Measurements from ENCODE around the gene HOXD3. TPM values are rescaled to one million over a fixed set of nuclear protein-coding genes. Genes with fewer than 3 reads are reported as not detected.

HOXD3 gene
- total RNA-seq, 2 donors from 2014 or later = not detected

- Mint-ChIP-seq H3K36me3 (ENCODE audit: low read depth) (peaks cover 7% of the 10 kb centered on the region), H3K27ac (no peak overlapping the region), H3K4me3 (no peak overlapping the region), H3K4me1 (peaks cover 8% of the 10 kb centered on the region), H3K9me3 (peaks cover 4% of the 10 kb centered on the region), H3K27me3 (peaks cover 70% of the 10 kb centered on the region)
- ATAC-seq (replicated peaks) = no peak
Measured at GRCh38 chr2:176117162-176117822, 39.8 kb upstream of the HOXD3 start.

- Mint-ChIP-seq H3K36me3 (ENCODE audit: low read depth) (peaks cover 7% of the 10 kb centered on the region), H3K9me3 (peaks cover 4% of the 10 kb centered on the region), H3K4me1 (peaks cover 8% of the 10 kb centered on the region), H3K27ac (no peak overlapping the region), H3K4me3 (no peak overlapping the region), H3K27me3 (peaks cover 66% of the 10 kb centered on the region)
- no peak for ATAC-seq (replicated peaks)
Measured at GRCh38 chr2:176117823-176118371, 39.2 kb upstream of the HOXD3 start.

DNA sequence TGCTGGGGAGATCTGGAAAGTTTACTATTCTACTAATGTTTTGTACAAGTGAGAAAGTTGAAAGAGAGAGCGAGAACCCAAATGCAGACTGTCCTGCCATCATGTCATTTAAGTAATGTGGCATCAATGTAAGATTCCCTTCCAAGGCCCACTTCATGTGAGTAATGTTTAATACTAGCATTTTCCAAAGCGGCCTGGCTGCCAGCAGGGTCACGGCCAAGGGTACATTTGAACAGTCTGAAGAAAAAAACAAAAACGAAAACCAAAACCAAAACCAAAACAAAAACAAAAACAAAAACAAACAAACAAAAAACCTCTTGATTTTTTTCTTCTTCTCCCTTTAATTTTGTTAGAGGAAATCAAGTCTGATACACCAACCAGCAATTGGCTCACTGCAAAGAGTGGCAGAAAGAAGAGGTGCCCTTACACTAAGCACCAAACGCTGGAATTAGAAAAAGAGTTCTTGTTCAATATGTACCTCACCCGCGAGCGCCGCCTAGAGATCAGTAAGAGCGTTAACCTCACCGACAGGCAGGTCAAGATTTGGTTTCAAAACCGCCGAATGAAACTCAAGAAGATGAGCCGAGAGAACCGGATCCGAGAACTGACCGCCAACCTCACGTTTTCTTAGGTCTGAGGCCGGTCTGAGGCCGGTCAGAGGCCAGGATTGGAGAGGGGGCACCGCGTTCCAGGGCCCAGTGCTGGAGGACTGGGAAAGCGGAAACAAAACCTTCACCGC lies 38.3 kb upstream of the HOXD3 start:
- no peak overlapping the region for H3K4me3 Mint-ChIP-seq
- H3K27me3 Mint-ChIP-seq = peaks cover 63% of the 10 kb centered on the region
- H3K9me3 Mint-ChIP-seq = no peaks in the 10 kb centered on the region
- no peak overlapping the region for H3K27ac Mint-ChIP-seq
- no peak for ATAC-seq (replicated peaks)
- H3K4me1 Mint-ChIP-seq = peaks cover 8% of the 10 kb centered on the region
- peaks cover 7% of the 10 kb centered on the region for H3K36me3 Mint-ChIP-seq (ENCODE audit: low read depth)

DNA sequence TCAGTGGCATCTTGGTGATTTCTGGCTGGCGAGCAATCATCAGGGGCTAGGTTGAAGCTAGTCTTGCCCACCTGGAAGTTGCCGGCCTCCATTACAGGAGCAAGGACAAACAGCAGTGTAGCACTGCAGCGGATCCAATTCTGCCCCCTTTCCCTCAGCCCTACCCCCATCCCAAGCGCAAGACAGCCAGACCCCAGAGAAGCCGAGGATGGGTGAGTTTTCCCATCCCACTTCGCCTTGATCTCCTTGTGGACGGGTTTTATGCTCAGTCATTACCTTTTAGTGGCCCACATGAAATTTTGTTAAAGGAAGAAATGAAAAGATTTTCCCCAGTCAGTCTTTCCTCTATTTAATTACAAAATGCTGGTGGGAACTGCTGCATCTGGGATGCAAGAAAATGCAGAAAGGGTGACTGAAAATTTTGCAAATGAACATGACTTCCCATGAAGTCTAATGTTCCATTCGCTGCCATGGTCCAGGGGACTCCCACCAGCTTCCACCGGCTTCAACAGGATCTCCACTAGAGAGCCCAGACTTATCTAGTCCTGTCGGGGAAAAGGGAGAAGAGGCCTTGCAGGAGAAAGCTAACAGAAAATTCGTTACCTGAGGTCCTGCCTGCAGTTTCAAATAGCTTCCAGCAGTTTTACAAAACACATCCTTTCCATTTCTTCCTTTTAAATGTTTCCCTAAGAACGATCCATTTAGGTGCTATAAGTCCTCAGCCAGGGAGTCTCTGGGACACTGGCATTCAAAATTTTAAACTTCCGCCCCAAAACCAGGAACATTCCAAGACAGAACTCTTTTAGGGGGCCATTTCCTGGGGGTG lies 36.5 kb upstream of the HOXD3 start:
- no peak overlapping the region for H3K27ac Mint-ChIP-seq
- H3K4me1 Mint-ChIP-seq = peaks cover 8% of the 10 kb centered on the region
- no peak for ATAC-seq (replicated peaks)
- H3K36me3 Mint-ChIP-seq (ENCODE audit: low read depth) = peaks cover 7% of the 10 kb centered on the region
- peaks cover 69% of the 10 kb centered on the region for H3K27me3 Mint-ChIP-seq
- H3K4me3 Mint-ChIP-seq = no peak overlapping the region
- no peaks in the 10 kb centered on the region for H3K9me3 Mint-ChIP-seq

DNA sequence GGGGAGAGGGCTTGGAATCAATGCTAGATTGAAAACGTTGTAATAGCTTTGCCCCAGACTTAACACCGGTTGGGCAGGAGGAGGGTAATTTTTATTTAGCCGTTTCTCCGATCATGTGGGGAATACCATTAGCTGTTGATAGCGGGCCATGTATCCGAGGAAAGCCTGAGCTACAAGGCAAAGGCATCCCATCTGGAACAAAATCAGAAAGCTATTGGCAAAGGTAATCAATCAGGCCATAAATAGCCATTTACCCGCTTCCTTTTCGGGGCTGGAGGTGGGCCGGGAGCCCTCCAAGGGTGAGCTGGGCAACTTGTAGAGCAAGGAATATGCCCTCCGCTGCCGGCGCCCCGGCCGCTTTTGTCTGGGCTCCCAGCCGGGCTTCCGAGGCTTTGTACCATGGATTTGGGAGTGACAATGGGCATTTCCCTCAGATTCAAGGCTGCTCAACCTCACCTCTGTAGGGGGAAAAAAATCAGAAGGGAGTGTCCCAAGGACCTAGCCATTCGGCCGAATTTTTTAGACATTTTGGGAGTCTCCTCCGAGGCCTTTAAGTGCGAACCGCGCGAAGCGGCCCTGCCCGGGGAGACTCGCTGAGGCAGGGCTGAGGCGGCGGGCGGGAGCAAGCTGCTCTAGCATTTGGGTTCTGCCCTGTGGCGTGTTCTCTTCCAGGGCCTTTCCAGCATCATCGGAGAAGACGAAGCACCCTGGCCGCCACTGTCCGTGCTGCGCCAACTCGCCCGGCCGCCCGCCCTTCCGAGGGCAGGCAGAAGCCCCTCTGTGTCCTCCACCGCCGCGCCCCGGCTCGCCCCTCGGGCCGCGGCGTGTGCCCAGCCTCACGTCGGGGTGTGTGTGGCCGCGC lies 35.7 kb upstream of the HOXD3 start:
- no peak overlapping the region for H3K4me3 Mint-ChIP-seq
- H3K36me3 Mint-ChIP-seq (ENCODE audit: low read depth) = peaks cover 7% of the 10 kb centered on the region
- H3K9me3 Mint-ChIP-seq = no peaks in the 10 kb centered on the region
- ATAC-seq (replicated peaks) = no peak
- peaks cover 72% of the 10 kb centered on the region for H3K27me3 Mint-ChIP-seq
- H3K27ac Mint-ChIP-seq = no peak overlapping the region
- H3K4me1 Mint-ChIP-seq = peaks cover 8% of the 10 kb centered on the region

DNA sequence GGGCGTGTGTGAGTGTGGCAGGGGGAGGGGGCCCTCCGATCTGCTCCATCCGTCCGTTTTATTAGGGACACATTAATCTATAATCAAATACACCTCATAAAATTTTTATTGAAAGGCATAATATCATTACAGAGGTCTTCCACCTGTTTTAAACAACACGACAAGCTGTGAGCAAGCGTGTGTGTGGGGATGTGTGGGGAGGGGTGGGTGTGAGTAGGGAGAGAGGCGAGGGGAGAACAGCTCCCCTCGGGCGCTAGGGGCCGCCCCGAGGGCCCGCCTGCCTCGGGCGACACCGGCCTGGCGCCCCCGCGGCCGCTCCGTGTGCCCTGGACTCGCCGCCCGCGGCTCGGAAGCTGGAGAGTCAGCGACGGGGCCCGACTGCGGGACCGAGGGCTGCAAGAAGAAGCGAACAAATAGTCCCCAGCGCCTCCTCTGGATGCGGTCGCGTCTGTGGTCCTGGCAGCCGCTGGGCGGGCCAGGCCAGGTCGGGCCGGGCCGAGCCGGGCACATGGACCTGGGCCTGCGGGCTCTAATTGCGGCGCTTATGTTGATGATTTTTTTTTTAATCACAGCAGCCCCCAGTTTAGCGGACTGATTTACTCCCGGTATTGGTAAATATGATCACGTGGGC lies 34.9 kb upstream of the HOXD3 start:
- Mint-ChIP-seq H3K9me3 (no peaks in the 10 kb centered on the region), H3K27me3 (peaks cover 69% of the 10 kb centered on the region), H3K27ac (no peak overlapping the region), H3K36me3 (ENCODE audit: low read depth) (peaks cover 7% of the 10 kb centered on the region), H3K4me1 (peaks cover 8% of the 10 kb centered on the region), H3K4me3 (no peak overlapping the region)
- ATAC-seq (replicated peaks) = no peak

DNA sequence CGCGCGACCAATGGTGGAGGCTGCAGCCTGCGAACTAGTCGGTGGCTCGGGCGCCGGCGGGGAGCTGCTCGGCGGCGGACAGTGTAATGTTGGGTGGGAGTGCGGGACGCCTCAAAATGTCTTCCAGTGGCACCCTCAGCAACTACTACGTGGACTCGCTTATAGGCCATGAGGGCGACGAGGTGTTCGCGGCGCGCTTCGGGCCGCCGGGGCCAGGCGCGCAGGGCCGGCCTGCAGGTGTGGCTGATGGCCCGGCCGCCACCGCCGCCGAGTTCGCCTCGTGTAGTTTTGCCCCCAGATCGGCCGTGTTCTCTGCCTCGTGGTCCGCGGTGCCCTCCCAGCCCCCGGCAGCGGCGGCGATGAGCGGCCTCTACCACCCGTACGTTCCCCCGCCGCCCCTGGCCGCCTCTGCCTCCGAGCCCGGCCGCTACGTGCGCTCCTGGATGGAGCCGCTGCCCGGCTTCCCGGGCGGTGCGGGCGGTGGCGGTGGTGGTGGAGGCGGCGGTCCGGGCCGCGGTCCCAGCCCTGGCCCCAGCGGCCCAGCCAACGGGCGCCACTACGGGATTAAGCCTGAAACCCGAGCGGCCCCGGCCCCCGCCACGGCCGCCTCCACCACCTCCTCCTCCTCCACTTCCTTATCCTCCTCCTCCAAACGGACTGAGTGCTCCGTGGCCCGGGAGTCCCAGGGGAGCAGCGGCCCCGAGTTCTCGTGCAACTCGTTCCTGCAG lies 34.3 kb upstream of the HOXD3 start, which contains the start of gene HOXD9:
Gene HOXD9, plus strand, starts transcription at position 37 of the 728 bp plus-strand sequence. Its CDS starts 50 bp downstream, at position 87.
- Mint-ChIP-seq H3K9me3 (no peaks in the 10 kb centered on the region), H3K27me3 (peaks cover 70% of the 10 kb centered on the region), H3K27ac (no peak within 1 kb of the TSS), H3K4me1 (peaks cover 8% of the 10 kb centered on the region), H3K36me3 (ENCODE audit: low read depth) (peaks cover 7% of the 10 kb centered on the region), H3K4me3 (peak within 1 kb of the TSS; percentile 12)
- no peak for ATAC-seq (replicated peaks)

- H3K27me3 Mint-ChIP-seq = peaks cover 70% of the 10 kb centered on the region
- H3K36me3 Mint-ChIP-seq (ENCODE audit: low read depth) = peaks cover 14% of the 10 kb centered on the region
- no peaks in the 10 kb centered on the region for H3K9me3 Mint-ChIP-seq
- H3K27ac Mint-ChIP-seq = no peak overlapping the region
- no peak for ATAC-seq (replicated peaks)
- H3K4me3 Mint-ChIP-seq = peak overlapping the region; percentile 12
- peaks cover 5% of the 10 kb centered on the region for H3K4me1 Mint-ChIP-seq
Measured at GRCh38 chr2:176123411-176124109, 33.5 kb upstream of the HOXD3 start.

GRCh38 chr2:176124110-176124946 lies 32.8 kb upstream of the HOXD3 start:
- Mint-ChIP-seq H3K27ac (no peak overlapping the region), H3K4me1 (no peaks in the 10 kb centered on the region), H3K9me3 (no peaks in the 10 kb centered on the region), H3K36me3 (ENCODE audit: low read depth) (peaks cover 15% of the 10 kb centered on the region), H3K27me3 (peaks cover 70% of the 10 kb centered on the region), H3K4me3 (peak overlapping the region; percentile 12)
- ATAC-seq (replicated peaks) = no peak

- Mint-ChIP-seq H3K27me3 (peaks cover 62% of the 10 kb centered on the region), H3K27ac (no peak overlapping the region), H3K4me1 (no peaks in the 10 kb centered on the region), H3K4me3 (no peak overlapping the region), H3K36me3 (ENCODE audit: low read depth) (peaks cover 9% of the 10 kb centered on the region), H3K9me3 (no peaks in the 10 kb centered on the region)
- ATAC-seq (replicated peaks) = no peak
Measured at GRCh38 chr2:176124947-176125771, 31.9 kb upstream of the HOXD3 start.

- H3K4me3 Mint-ChIP-seq = no peak overlapping the region
Measured at GRCh38 chr2:176125772-176126054, 31.4 kb upstream of the HOXD3 start.

More at GRCh38 chr2:176125772-176126054, 31.4 kb upstream of the HOXD3 start:
- peaks cover 57% of the 10 kb centered on the region for H3K27me3 Mint-ChIP-seq
- no peak for ATAC-seq (replicated peaks)
- H3K27ac Mint-ChIP-seq = no peak overlapping the region
- H3K4me1 Mint-ChIP-seq = no peaks in the 10 kb centered on the region
- no peaks in the 10 kb centered on the region for H3K9me3 Mint-ChIP-seq
- peaks cover 10% of the 10 kb centered on the region for H3K36me3 Mint-ChIP-seq (ENCODE audit: low read depth)

Data from activated T-helper 17 cell treated with anti-CD3 and anti-CD28 coated beads, Interleukin-2, amount 50 U/mL, for 72 hours (primary cell).